Right renal cortex interstitium (tissue), 3 donors: ENCODE results near the gene FA2H. TPM values are rescaled to one million over a fixed set of nuclear protein-coding genes. Genes with fewer than 3 reads are reported as not detected.

Experiments used
- DNase-seq, 3 donors: peaks; one replicate each; pipeline ENCODE4 v3.0.0-alpha.2; 2013; ENCODE audit warnings: low read depth in 3 of 3, low spot score in 2 of 3
- polyA plus RNA-seq, 3 donors: library from polyadenylated mRNA; unstranded; fragments of 120-200 nt; gene quantifications; one replicate each; pipeline ENCODE4 v1.2.1, GENCODE V29; 2013; ENCODE audit not compliant: insufficient read length in 3 of 3

FA2H gene
- polyA plus RNA-seq, 3 donors, result 2.6 to 3.8 (median 3.1) TPM

GRCh38 chr16:74745109-74745615, 29.5 kb downstream of the FA2H start:
- no peak for DNase-seq

- no peak for DNase-seq
Observed at GRCh38 chr16:74744566-74744965, 30.1 kb downstream of the FA2H start.

- DNase-seq, result peak in 1 of 3 donors; percentile 31
Observed at GRCh38 chr16:74743668-74744299, 30.8 kb downstream of the FA2H start.

DNA sequence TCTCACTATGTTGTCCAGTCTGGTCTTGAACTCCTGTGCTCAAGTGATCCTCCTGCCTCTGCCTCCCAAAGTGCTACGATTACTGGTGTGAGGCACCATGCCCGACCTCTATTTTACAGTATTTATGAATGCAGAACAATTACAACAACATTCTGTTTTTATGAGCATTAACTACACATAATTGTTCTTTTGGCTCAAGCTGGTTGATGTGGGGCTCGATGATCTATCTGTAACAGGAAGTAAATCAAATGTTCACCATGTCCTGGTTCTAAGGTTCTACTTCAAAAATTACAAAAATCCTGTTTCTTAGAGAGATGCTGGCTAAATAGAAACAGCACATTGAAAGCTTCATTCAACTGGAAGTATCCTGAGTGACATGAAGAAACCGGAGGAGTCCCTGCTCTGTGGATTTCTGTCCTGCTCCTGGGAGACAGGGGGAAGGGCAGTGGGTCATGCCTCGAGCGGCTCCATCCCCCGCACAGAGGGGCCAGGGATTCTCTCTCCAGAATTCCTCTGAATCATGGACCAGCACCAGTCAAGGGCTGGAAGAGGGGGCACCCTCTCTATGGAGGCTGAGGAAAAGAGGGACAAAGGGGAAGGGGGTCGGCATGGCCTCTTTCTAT, 31.5 kb downstream of the FA2H start:
- DNase-seq, result no peak

- DNase-seq, result no peak
Observed at GRCh38 chr16:74742051-74742481, 32.6 kb downstream of the FA2H start.

GRCh38 chr16:74740795-74741304, 33.8 kb downstream of the FA2H start:
- DNase-seq, result no peak

DNA sequence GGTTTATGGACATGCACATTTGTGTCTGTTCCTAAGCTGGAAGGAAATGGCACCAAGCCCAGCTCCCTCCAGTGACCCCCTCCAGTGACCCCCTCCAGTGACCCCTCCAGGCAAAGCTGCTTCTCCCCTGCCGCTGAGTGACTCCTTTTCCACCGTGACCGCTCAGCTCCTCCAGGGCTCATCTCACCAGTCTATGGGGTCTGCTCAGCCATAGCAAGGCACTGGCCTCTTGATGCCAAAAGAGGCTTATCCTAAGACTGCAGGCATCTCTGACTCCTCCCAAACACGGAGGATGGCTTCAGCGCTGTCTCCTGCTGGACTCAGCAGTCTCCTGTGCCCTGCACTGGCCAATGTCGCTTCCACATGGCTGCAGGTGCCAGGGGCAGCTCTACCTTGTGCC, 35.3 kb downstream of the FA2H start:
- no peak for DNase-seq

- no peak for DNase-seq
Observed at GRCh38 chr16:74738816-74739215, 35.8 kb downstream of the FA2H start.

GRCh38 chr16:74738113-74738541, 36.5 kb downstream of the FA2H start:
- no peak for DNase-seq

GRCh38 chr16:74737521-74737920, 37.1 kb downstream of the FA2H start:
- DNase-seq, result no peak

GRCh38 chr16:74736531-74737157, 38.0 kb downstream of the FA2H start:
- no peak for DNase-seq

DNA sequence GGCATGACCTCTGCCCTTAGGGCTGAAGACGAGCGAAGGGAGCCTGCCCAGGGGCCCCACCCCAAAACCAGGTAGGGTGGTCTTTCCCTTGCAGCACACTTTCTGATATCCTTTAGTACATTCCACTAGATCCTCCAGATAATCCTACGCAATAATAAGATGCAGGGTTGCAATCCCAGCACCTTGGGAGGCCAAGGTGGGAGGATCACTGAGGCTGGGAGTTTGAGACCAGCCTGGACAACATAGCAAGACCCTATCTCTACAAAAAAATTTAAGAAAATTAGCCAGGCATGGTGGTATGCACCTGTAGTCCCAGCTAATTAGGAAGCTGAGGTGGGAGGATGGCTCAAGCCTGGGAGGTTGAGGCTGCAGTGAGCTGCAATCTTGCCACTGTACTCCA, 39.1 kb downstream of the FA2H start:
- no peak for DNase-seq

DNA sequence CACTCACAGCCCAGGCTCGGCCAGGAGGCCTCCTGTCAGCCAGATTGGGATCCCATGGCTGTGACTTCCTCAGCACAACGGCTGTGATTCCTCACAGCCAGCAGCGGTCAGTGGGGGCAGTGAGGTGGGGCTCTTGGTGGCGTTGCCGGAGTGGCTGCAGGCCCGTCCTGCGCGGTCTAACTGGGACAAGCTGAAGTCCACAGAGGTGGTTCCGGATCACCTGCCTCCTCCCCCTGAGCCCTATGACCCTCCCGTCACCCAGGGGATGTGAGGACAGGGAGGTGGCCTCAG, 39.5 kb downstream of the FA2H start:
- DNase-seq, result no peak

DNA sequence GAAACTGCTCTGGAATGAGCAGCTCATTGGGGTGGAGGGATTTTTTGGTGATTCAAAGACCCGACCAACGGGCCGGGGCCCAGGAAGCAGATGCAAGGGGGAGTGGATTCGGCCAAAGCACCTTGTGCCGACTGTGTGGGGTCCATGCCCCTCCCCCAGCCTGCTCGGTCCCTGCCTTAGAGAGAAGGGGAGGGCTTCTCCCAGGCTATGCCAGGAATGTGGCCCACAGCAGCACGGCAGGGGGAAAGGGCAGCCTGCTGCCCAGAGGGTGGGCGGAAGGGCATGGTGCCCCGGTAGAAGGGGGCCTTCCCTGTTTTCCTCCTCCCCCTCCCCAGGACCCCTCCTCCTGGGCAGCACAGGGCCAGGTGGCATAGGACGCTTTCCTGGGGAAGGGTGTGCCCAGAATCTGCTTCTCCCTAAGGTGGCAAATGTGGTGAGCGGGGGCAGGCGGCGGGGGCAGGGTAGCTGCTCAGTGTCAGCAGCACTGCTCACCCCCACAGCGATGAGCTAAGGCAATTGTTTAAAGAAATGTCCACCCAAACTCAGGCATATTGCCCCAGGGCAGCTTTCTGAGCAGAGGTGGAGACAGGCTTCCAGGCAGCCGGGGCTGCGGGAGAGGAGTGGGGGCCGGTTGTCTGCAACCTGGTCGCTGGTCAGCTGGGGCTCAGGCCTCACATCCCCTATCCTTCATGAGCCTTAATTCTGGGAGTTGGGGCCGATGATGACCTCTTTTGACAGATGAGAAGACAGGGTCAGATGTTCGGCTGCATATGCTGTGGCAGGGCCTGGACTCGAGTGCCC, 40.1 kb downstream of the FA2H start:
- DNase-seq, result no peak

DNA sequence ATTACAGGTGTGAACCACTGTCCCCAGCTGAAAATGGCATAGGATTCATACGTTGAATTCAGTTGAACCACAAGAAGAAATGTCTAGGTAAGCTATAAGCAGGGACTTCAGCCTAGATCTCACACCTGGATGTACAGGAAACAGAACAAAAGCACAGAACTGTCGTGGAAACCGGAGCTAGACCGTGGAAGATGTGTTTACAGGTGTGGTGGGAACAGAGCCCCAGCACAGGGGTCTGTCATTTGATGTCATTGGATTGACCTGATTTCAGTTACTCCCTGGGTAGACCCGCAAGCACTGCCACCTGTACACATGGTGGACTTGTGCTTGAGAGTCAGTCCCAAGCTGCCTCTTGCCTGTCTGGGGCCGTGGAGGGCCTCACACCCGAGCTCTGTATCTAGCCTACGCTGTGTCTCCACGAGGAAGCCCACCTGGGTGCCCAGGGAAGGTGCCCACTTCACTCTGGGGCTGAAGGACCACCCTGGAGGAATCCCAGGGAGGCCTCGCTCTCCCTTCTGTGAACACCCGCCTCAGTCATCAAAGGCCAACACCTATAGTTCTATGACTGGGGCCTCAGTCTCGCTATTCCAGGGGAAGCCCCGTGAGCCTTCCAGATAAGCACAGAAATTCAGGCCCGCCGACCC, 41.8 kb downstream of the FA2H start:
- DNase-seq, result no peak

DNA sequence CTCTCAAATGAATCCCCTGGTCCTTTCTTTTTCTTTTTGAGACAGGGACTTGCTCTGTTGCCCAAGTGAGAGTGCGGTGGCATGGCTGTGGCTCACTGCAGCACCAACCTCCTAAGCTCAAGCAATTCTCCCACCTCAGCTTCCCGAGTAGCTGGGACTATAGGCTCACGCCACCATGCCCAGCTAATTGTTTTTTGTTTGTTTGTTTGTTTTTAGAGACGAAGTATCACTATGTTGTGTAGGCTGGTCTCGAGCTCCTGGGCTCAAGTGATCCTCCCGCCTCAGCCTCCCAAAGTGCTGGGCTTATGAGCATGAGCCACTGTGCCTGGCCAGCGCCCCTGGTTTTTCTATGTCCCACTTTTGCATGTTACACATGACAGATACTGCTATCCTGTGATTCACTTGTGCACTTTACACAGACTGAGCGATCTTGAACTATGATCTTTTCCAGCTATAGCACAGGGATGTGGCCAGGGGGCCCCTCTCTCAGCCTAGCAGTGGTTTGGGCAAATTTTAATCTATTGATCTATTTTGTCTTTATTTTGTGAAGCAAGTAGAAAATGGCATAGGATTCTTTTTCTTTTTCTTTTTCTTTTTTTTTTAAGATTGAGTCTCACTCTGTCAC, 42.7 kb downstream of the FA2H start:
- DNase-seq, result no peak

GRCh38 chr16:74729783-74730683, 44.6 kb downstream of the FA2H start:
- DNase-seq, result no peak

- DNase-seq, result no peak
Observed at GRCh38 chr16:74727903-74728302, 46.7 kb downstream of the FA2H start.

- DNase-seq, result no peak
Observed at GRCh38 chr16:74726716-74727115, 47.9 kb downstream of the FA2H start.
